GM12878 (cell line): Measurements from ENCODE around the gene JAG2. TPM values are rescaled to one million over a fixed set of nuclear protein-coding genes. Genes with fewer than 3 reads are reported as not detected.

Experiments
- ATAC-seq: fragments of 200-7000 bp; cut with Tn5 transposase; 3 replicates; pipeline ENCODE4 v1.9.1; 2020; ENCODE audit warnings: mild to moderate bottlenecking, moderate library complexity
- BruUV-seq: library from RNA; stranded (reverse); fragments of 400-500 nt; replicated peaks from 2 replicates; lab custom pipeline; 2021; lab: Mats Ljungman, UMichigan
- CTCF ChIA-PET: fragments of 300-600 bp; sonication (Branson Sonifier 250); formaldehyde crosslinking; extraction: SDS; loops from one replicate; lab custom pipeline; 2021; ENCODE audit warnings: inconsistent platforms; lab: Yijun Ruan, JAX
- POLR2A ChIA-PET: fragments of 350-600 bp; formaldehyde crosslinking; extraction: SDS; loops from one replicate; lab custom pipeline; 2021; ENCODE audit warnings: inconsistent platforms; lab: Charles Lee
- RAD21 ChIA-PET: fragments of 300-600 bp; sonication (Branson Sonifier 250); formaldehyde crosslinking; loops from one replicate; lab custom pipeline; 2023; ENCODE audit warnings: antibody characterized with exemption; ENCODE audit not compliant: unreplicated experiment; lab: Charles Lee
- SMC1A ChIA-PET: fragments of 300-600 bp; sonication (Branson Sonifier 250); formaldehyde crosslinking; loops from one replicate; lab custom pipeline; 2023; ENCODE audit not compliant: unreplicated experiment, uncharacterized antibody; lab: Charles Lee
- DNase-seq: peaks from one replicate; pipeline ENCODE4 v3.0.0-alpha.2; 2011; ENCODE audit warnings: low read depth, low spot score
- FAIRE-seq: peaks from 3 replicates; lab custom pipeline; 2011; peaks lifted over from hg19 to GRCh38; lab: Jason Lieb, UNC
- H2AFZ ChIP-seq: 2 replicates; pipeline ENCODE4 v1.6.0; 2011; ENCODE audit warnings: low read depth, low read length, control low read depth; ENCODE audit not compliant: control insufficient read depth
- H3K27ac ChIP-seq: 2 replicates; pipeline ENCODE4 v1.5.1; 2011; ENCODE audit warnings: control low read depth; ENCODE audit not compliant: control insufficient read depth, insufficient read depth
- H3K27me3 ChIP-seq, 2 experiments: replicated peaks in 1 of 2; 2 replicates each; pipeline versions ENCODE4 v1.6.0 to v1.6.1; 2011; ENCODE audit warnings: low read length in 1 of 2; ENCODE audit not compliant: control insufficient read depth in 2 of 2, insufficient read depth in 2 of 2
- H3K36me3 ChIP-seq, 2 experiments: 2 replicates each; pipeline ENCODE4 v1.5.1; 2011; ENCODE audit warnings: low read length in 1 of 2; ENCODE audit not compliant: control insufficient read depth in 2 of 2, insufficient read depth in 2 of 2
- H3K4me1 ChIP-seq: 2 replicates; pipeline ENCODE4 v1.6.1; 2011; ENCODE audit warnings: mild to moderate bottlenecking, low read length, moderate library complexity, mixed read lengths; ENCODE audit not compliant: control insufficient read depth, insufficient read depth
- H3K4me2 ChIP-seq: 2 replicates; pipeline ENCODE4 v1.6.0; 2011; ENCODE audit warnings: control low read depth; ENCODE audit not compliant: control insufficient read depth, insufficient read depth
- H3K4me3 ChIP-seq: fragments of 200-600 bp; sonication (generic); 2 replicates; pipeline ENCODE4 v1.5.1; 2016
- H3K79me2 ChIP-seq: 2 replicates; pipeline ENCODE4 v1.6.0; 2011; ENCODE audit warnings: low read length; ENCODE audit not compliant: control insufficient read depth, insufficient read depth
- H3K9ac ChIP-seq: 2 replicates; pipeline ENCODE4 v1.8.0; 2011; ENCODE audit warnings: low read length, control low read depth, mixed read lengths; ENCODE audit not compliant: control insufficient read depth, insufficient read depth
- H3K9me3 ChIP-seq: replicated peaks from 3 replicates; pipeline ENCODE4 v1.5.1; 2011; ENCODE audit warnings: mild to moderate bottlenecking, low read length; ENCODE audit not compliant: control insufficient read depth, insufficient read depth
- H4K20me1 ChIP-seq: 2 replicates; pipeline ENCODE4 v1.6.0; 2011; ENCODE audit not compliant: control insufficient read depth, insufficient read depth
- ATF7 ChIP-seq: fragments of 450-650 bp; IDR thresholded peaks from 2 replicates; pipeline ENCODE4 v1.6.1; 2016; ENCODE audit warnings: low read depth, mild to moderate bottlenecking
- CBX5 ChIP-seq: sonication (generic); IDR thresholded peaks from 2 replicates; pipeline ENCODE4 v1.6.1; 2016; ENCODE audit warnings: low read depth, moderate library complexity, mild to moderate bottlenecking, inconsistent platforms
- HDGF ChIP-seq: fragments of 450-650 bp; IDR thresholded peaks from 2 replicates; pipeline ENCODE4 v1.6.1; 2016; ENCODE audit warnings: antibody characterized with exemption
- LARP7 ChIP-seq: fragments of 450-650 bp; IDR thresholded peaks from 2 replicates; pipeline ENCODE4 v1.6.1; 2017; ENCODE audit warnings: mild to moderate bottlenecking
- POLR2AphosphoS5 ChIP-seq: IDR thresholded peaks from 2 replicates; pipeline ENCODE4 v1.6.1; 2011; ENCODE audit warnings: mild to moderate bottlenecking, low read length, inconsistent platforms
- RCOR1 ChIP-seq: conservative IDR thresholded peaks from 2 replicates; pipeline ENCODE4 v1.6.1; 2012; ENCODE audit warnings: low read depth, low read length, improper control_type of control experiment
- SIN3A ChIP-seq: IDR thresholded peaks from 2 replicates; pipeline ENCODE4 v1.6.1; 2012; ENCODE audit warnings: low read depth, low read length, improper control_type of control experiment
- SMAD1 ChIP-seq: fragments of 450-650 bp; IDR thresholded peaks from 2 replicates; pipeline ENCODE4 v1.6.1; 2018; ENCODE audit warnings: mild to moderate bottlenecking, low read depth; ENCODE audit not compliant: partially characterized antibody
- SMC3 ChIP-seq: IDR thresholded peaks from 2 replicates; pipeline ENCODE4 v1.6.1; 2011; ENCODE audit warnings: low read length, improper control_type of control experiment, borderline replicate concordance
- SUZ12 ChIP-seq: fragments of 200-600 bp; sonication (generic); IDR thresholded peaks from one replicate; pipeline ENCODE4 v1.6.1; 2018; ENCODE audit warnings: antibody characterized with exemption, mild to moderate bottlenecking; ENCODE audit not compliant: unreplicated experiment
- TCF12 ChIP-seq: IDR thresholded peaks from 2 replicates; pipeline ENCODE4 v1.6.1; 2011; ENCODE audit warnings: low read depth, mild to moderate bottlenecking, low read length
- WGBS: methylation state at CpG from one replicate; pipeline ENCODE4 v1.1.6; 2016; ENCODE audit warnings: low lambda C conversion rate; ENCODE audit not compliant: insufficient replicate concordance, insufficient coverage; ENCODE audit errors: missing lambda C conversion rate; 5-methylcytosine and 5-hydroxymethylcytosine counted together
- in situ Hi-C: fragments of 300-500 bp; cut with MboI; formaldehyde crosslinking; loops from 9 replicates; pipeline ENCODE4 v1.14.3; 2018; ENCODE audit warnings: mixed read lengths
- intact Hi-C: fragments of 100-400 bp; cut with micrococcal nuclease; formaldehyde crosslinking; loops from one replicate; pipeline ENCODE4 v1.14.2; 2022; ENCODE audit not compliant: unreplicated experiment
- polyA plus RNA-seq, 11 experiments: library from polyadenylated mRNA; depleted of rRNA in 4 of 11; unstranded in 6 of 11; stranded (reverse) in 5 of 11; fragments of >200 nt; fragmentation: Nextera tagmentation in 4 of 11; fragmentation: Illumina TruSeq in 1 of 11; extraction: Ambion mirVana in 4 of 11; extraction: Trizol in 1 of 11; gene quantifications; 1 replicate in 1 of 11; 2 replicates in 10 of 11; pipeline versions ENCODE4 v1.2.1 to v1.2.3, GENCODE V29; 2011 to 2016; ENCODE audit warnings: inconsistent platforms in 2 of 11, missing spikeins in 2 of 11, low read depth in 1 of 11
- total RNA-seq, 4 experiments: library from RNA; depleted of rRNA in 3 of 4; stranded (reverse); fragments of >200 nt in 3 of 4; fragmentation: Illumina TruSeq in 1 of 4; extraction: Trizol in 1 of 4; gene quantifications; 2 replicates each; pipeline versions ENCODE4 v1.2.1 to v1.2.3, GENCODE V29; 2013 to 2021
- TF ChIP-seq, protein P1 (sequence below): fragments of 450-650 bp; formaldehyde crosslinking; IDR thresholded peaks from 2 replicates; pipeline ENCODE4 v1.5.0; 2022; ENCODE audit warnings: mild to moderate bottlenecking, missing genetic modification characterization
- TF ChIP-seq, protein P2 (sequence below): fragments of 450-650 bp; formaldehyde crosslinking; IDR thresholded peaks from 2 replicates; pipeline ENCODE4 v1.4.0; 2022; ENCODE audit warnings: mild to moderate bottlenecking, moderate library complexity

The JAG2 gene
- total and polyA plus RNA-seq, 10 of the 15 experiments (the other 5 are each of a cell fraction or from before 2014, with no cell fraction given) = 0.04 to 0.14 (median 0.06) TPM; not detected in 5

DNA sequence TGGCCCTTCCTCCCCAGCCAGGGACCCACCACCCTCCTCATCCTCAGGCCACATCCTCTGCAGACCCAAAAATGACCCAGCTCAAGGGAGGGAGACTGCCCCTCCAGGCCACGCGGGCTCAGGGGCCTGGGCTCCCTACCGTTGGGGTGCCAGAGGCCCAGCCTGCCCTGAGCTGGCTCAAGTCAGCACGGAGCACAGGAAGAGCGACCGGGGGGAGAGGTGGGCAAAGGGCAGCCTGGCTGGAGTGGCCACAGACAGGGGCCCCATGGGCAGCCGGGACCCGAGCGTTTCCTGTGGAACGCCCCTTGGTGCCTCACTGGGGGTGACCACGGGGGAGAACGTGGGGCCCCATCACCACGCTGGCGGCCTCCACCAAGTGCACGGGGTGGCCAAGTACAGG, 10.7 kb downstream of the JAG2 start:
- ChIA-PET SMC1A (no interaction called here), CTCF (no interaction called here), POLR2A (no interaction called here), RAD21 (interaction anchor here (0.7 kb wide), 1 partner anchor 68 kb away, joined by 3 read pairs; no protein-coding TSS in a partner anchor)
- no peaks in the 10 kb centered on the region for H3K27me3 ChIP-seq
- H3K9ac ChIP-seq = no peak overlapping the region
- DNase-seq = no peak
- in situ Hi-C loops = no loop called here
- BruUV-seq = no TSS peak
- no peaks in the 10 kb centered on the region for H3K9me3 ChIP-seq
- H3K4me3 ChIP-seq = no peak overlapping the region
- ATAC-seq = no peak
- 0 out of 2 replicates have a peak, but pooled peaks cover 2% of the 10 kb centered on the region for H4K20me1 ChIP-seq
- H3K79me2 ChIP-seq = no peaks in the 10 kb centered on the region
- 31% methylated on average over 15 of the region's 15 CpGs for WGBS
- no peak for FAIRE-seq
- H3K4me1 ChIP-seq = no peaks in the 10 kb centered on the region
- no peak overlapping the region for H2AFZ ChIP-seq
- H3K27ac ChIP-seq = no peak overlapping the region
- intact Hi-C loops = no loop called here
- H3K36me3 ChIP-seq = no peaks in the 10 kb centered on the region
- no peak overlapping the region for H3K4me2 ChIP-seq
- TF ChIP-seq SUZ12 (no peak), SMAD1 (no peak), ATF7 (no peak), SMC3 (no peak), SIN3A (no peak), HDGF (no peak), RCOR1 (no peak), LARP7 (no peak), TCF12 (no peak), CBX5 (no peak), POLR2AphosphoS5 (no peak)
- TF ChIP-seq, protein P1, sequence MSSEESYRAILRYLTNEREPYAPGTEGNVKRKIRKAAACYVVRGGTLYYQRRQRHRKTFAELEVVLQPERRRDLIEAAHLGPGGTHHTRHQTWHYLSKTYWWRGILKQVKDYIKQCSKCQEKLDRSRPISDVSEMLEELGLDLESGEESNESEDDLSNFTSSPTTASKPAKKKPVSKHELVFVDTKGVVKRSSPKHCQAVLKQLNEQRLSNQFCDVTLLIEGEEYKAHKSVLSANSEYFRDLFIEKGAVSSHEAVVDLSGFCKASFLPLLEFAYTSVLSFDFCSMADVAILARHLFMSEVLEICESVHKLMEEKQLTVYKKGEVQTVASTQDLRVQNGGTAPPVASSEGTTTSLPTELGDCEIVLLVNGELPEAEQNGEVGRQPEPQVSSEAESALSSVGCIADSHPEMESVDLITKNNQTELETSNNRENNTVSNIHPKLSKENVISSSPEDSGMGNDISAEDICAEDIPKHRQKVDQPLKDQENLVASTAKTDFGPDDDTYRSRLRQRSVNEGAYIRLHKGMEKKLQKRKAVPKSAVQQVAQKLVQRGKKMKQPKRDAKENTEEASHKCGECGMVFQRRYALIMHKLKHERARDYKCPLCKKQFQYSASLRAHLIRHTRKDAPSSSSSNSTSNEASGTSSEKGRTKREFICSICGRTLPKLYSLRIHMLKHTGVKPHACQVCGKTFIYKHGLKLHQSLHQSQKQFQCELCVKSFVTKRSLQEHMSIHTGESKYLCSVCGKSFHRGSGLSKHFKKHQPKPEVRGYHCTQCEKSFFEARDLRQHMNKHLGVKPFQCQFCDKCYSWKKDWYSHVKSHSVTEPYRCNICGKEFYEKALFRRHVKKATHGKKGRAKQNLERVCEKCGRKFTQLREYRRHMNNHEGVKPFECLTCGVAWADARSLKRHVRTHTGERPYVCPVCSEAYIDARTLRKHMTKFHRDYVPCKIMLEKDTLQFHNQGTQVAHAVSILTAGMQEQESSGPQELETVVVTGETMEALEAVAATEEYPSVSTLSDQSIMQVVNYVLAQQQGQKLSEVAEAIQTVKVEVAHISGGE (CRISPR knock-in tag) = no peak
- TF ChIP-seq, protein P2, sequence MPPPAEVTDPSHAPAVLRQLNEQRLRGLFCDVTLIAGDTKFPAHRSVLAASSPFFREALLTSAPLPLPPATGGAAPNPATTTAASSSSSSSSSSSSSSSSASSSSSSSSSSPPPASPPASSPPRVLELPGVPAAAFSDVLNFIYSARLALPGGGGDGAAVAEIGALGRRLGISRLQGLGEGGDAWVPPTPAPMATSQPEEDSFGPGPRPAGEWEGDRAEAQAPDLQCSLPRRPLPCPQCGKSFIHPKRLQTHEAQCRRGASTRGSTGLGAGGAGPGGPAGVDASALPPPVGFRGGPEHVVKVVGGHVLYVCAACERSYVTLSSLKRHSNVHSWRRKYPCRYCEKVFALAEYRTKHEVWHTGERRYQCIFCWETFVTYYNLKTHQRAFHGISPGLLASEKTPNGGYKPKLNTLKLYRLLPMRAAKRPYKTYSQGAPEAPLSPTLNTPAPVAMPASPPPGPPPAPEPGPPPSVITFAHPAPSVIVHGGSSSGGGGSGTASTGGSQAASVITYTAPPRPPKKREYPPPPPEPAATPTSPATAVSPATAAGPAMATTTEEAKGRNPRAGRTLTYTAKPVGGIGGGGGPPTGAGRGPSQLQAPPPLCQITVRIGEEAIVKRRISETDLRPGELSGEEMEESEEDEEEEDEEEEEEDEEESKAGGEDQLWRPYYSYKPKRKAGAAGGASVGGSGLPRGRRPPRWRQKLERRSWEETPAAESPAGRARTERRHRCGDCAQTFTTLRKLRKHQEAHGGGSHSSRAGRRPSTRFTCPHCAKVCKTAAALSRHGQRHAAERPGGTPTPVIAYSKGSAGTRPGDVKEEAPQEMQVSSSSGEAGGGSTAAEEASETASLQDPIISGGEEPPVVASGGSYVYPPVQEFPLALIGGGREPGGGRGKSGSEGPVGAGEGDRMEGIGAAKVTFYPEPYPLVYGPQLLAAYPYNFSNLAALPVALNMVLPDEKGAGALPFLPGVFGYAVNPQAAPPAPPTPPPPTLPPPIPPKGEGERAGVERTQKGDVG (CRISPR knock-in tag) = no peak
